Fibroblast of the conjunctiva (primary cell): Measurements from ENCODE around the gene CDC45.

Source experiments
- DNase-seq: peaks from one replicate; pipeline ENCODE4 v3.0.0-alpha.2; 2010; ENCODE audit warnings: low read depth

CDC45 gene

DNA sequence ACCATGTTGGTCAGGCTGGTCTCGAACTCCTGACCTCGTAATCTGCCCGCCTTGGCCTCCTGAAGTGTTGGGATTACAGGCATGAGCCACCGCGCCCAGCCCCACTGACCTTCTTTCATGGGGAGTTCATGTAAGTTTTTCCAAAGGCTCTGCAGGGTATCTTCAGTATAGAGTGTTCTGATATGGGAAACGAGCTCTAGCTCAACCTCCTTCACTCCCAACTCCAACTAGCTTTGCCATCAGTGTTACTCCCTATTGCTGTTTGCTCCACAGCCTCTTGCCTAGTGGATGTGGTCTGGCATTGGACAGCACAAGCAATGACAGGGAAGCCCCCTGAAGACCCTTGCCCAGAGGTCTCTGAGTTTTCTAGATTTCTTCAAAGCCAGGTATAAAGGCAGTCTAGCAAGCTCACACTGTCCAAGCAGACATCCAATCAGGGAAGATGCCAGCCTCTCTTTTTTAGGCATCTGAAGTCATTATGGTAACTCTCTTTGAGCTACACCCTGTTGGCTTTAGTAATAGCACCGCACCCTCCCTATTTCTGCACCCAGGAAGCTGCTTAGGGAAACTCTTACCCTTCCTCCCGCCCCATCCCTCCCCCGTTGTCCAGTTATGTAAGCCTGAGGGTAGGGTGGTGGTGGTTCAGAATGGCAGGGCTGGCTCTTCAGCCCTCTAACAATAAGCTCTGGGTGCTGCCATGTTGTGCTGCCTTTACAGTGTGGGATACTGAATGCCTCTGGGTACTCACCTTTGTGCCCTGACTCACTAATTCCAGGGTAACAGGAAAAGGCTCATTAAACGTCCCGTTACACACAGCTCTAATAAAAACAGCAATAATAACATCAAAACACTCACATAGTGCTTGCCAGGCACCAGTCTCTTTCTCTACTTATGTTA is 85.9 kb downstream of the CDC45 start:
- DNase-seq: no peak

DNA sequence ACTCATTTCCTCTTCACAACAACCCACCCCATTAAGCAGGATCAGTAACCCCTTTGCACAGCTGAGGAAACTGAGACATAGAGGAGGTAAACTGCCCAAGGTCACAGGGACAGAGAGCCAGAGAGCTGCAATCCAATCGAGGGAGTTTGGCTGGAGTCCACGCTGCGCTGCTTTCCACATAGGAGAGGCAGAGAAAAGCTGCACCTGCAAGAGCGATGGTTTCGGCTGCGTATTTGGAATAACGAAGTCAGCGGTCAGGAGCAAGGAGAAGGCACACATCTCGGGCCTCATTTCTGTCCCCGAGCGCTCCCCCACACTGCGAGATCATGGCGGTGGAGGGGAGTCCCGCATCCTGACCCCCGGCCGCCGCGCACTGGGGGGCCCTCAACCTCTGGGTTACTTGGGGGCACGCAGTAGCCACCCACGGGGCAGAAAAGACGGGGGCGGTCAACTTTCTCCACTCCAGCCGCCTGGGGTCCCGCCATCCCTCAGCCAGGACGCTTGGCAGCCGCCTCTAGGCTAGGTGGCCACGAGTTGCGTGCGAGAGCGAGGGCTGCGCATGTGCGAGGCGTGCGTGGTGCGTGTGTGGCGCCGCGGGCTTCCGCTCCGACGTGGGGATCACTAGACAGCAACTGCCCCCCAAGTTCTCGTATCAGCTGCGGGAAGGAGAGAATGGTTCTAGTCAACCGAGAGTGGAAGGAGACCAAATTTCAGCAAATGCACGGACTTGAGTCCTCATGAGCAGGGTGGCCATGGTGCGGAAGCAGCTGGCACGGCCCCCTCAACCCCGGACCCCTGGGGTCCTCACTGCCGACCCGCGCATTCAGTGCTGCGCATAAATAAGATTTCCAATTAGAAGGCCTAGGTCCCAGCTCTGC is 86.8 kb downstream of the CDC45 start:
- DNase-seq: no peak

GRCh38 chr22:19567157-19568009 is 87.7 kb downstream of the CDC45 start:
- no peak for DNase-seq

- peak; percentile 27 for DNase-seq
These were observed 88.9 kb downstream of the CDC45 start for GRCh38 chr22:19568337-19569275.

DNA sequence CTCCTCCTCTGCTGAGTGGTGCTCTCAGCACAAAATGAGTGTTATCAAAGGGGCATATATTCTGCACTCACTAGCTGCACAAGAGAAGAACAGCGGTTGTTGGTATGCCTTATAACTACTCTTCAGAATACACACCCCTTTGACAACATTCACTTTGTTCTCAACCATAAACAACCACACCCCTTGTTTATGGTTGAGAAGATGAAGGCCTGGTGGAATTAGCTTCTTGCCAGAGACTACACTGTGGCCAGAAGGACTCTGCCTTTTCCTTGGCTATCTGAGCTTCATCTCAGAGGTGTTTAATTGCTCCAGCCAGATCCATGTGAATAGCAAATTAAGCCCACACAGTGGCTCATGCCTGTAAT is 89.5 kb downstream of the CDC45 start:
- no peak for DNase-seq

DNA sequence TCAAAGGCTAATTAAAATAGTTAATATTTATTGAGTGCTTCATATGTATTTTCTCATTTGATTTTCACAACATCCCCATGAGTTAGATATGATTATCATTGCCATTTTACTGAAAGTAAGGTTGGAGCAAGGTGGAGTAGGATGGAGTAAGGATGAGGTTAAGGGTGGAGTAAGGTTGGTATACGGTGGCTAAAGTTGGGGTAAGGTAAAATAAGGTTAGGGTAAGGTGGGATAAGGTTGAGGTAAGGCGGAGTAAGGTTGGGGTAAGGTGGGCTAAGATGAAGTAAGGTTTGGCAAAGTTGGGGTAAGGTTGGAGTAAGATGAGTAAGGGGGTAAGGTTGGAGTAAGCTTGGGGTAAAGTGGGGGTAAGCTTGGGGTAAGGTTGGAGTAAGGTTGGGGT is 90.3 kb downstream of the CDC45 start:
- DNase-seq: no peak
